SJCRH30 (cell line): ENCODE results near the gene QSOX1. TPM values are rescaled to one million over a fixed set of nuclear protein-coding genes. Genes with fewer than 3 reads are reported as not detected.
A peak's percentile ranks its signal among the peaks of the same experiment; 100 is the strongest.

Experiments used
- DNase-seq, 2 experiments: peaks; one replicate each; pipeline ENCODE4 v3.0.0-alpha.2; 2015 to 2020
- H3K27ac ChIP-seq: fragments of 250-450 bp; sonication (Bioruptor Pico); 2 replicates; pipeline ENCODE4 v1.5.1; 2020; ENCODE audit warnings: mild to moderate bottlenecking, moderate library complexity
- H3K27me3 ChIP-seq: fragments of 250-450 bp; sonication (Bioruptor Pico); 2 replicates; pipeline ENCODE4 v1.5.1; 2020; ENCODE audit warnings: mild to moderate bottlenecking, moderate library complexity
- H3K36me3 ChIP-seq: fragments of 250-450 bp; sonication (Bioruptor Pico); 2 replicates; pipeline ENCODE4 v1.5.1; 2020; ENCODE audit warnings: mild to moderate bottlenecking, moderate library complexity
- H3K4me1 ChIP-seq: fragments of 250-450 bp; sonication (Bioruptor Pico); 2 replicates; pipeline ENCODE4 v1.5.1; 2020; ENCODE audit warnings: mild to moderate bottlenecking, moderate library complexity
- H3K4me3 ChIP-seq: fragments of 250-450 bp; sonication (Bioruptor Pico); 2 replicates; pipeline ENCODE4 v1.5.1; 2020; ENCODE audit warnings: mild to moderate bottlenecking, moderate library complexity
- H3K9me3 ChIP-seq: fragments of 250-450 bp; sonication (Bioruptor Pico); replicated peaks from 2 replicates; pipeline ENCODE4 v1.5.1; 2020; ENCODE audit warnings: mild to moderate bottlenecking, moderate library complexity
- total RNA-seq: library from RNA; depleted of rRNA; stranded (reverse); fragments of >200 nt; shearing (Covaris generic); gene quantifications from 2 replicates; pipeline ENCODE4 v1.2.3, GENCODE V29; 2014

Gene QSOX1
- total RNA-seq, 1 experiment from 2014 or later: 9.8 TPM

DNA sequence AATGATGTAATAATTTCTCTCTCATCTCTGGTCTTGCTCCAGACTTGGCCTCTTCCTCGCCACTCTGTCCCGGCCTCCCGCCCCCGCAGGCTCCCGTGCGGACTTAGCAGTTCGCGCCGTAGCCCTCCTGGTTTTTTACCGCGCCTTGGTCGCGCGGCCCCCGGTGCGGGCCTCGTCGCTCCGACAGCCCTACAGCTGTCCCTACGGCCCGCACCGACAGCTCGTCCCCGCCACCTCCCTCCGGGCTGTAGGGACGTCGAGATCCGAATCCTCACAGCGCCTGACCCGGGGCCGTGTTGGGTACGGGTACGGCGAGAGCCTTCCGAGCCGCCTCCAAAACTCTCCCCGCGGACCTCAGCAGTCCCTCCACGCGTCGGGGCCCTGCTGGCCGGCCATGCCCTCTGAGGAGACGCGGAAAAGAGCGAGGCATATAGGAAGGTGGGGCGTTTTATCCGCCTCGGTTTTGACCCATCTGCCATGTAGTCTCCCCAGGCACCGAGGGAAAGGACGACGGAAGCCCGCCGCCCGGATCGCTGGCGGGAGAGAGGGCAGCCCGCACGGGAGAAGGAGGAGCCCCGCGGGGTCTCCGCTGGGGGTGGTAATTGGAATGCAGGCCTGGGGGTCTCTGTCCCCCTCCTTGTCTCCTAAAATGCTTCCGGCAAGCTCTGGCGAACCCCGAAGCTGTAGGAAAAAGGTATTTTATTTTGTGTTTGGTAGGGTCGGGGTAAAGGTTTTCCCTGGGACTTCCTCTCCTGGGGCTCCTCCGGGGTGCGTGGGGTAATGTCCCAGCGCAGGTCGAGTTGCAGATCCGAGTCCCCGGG is 78.7 kb downstream of the QSOX1 start:
- H3K4me1 ChIP-seq: no peaks in the 10 kb centered on the region

DNA sequence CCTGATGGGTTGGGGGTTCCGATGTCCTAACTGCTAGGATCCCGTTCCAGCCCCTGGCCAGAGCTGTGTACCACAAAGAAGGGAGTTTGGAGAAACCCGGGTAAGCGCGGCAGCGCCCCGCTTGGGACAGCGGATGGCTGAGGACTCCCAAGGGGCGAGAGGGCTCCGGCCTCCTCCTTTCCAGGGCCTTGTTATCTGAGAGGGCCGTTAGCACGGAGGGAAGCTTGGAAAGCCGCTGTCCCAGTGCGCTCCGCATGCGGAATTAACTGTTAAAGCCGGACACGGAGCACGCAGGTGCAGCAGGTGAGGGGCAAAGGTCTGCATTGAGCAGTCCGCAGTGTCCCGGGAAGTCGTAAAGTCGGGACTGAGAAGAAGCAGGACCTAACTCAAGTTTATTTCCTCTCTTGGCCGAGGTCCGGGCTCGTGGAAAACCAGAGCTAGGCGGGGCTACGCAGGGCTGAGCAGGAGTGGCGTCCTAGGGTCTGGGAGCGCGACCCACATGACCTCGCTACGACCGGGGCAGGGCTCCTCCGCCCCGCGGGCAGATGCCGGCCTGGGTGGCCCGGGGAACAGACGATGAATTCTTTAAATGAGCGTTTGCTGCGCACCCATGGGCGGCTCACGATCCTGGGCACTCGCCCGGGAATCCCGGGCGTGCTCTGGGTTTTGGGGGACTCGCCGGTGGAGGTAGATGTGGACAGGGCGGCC is 79.9 kb downstream of the QSOX1 start:
- no peaks in the 10 kb centered on the region for H3K36me3 ChIP-seq
- no peak overlapping the region for H3K27ac ChIP-seq
- no peaks in the 10 kb centered on the region for H3K4me1 ChIP-seq
- no peaks in the 10 kb centered on the region for H3K9me3 ChIP-seq
- H3K27me3 ChIP-seq: no peaks in the 10 kb centered on the region
- H3K4me3 ChIP-seq: no peak overlapping the region
- no peak for DNase-seq

More for the DNA sequence above, 78.7 kb downstream of the QSOX1 start:
- Histone ChIP-seq H3K4me3 (no peak overlapping the region), H3K36me3 (no peaks in the 10 kb centered on the region), H3K9me3 (no peaks in the 10 kb centered on the region), H3K27me3 (peaks cover 4% of the 10 kb centered on the region; the same call in 1 of the 2 replicates), H3K27ac (no peak overlapping the region)
- DNase-seq: no peak

DNA sequence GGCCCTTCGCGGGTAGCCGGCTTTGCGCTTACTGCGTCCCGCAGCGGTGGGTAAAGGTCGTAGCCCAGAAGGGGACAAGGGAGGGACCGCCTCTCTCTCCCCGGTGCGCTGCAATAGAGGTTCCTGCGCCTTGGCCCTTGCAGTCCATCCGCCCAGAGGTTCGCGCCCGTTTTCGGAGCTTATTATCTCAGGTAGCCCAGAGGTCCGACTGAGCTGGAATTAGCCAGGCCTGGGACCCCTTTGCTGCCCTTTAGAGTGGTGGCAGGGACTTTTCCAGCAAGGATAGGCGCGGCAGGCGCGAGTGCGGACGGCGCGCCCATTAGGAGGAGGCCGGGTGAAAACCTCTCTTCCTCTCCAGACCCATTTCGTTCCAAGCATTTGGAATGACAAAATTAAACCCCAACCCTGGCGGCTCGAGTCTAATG is 80.4 kb downstream of the QSOX1 start:
- Histone ChIP-seq H3K27me3 (no peaks in the 10 kb centered on the region), H3K36me3 (no peaks in the 10 kb centered on the region), H3K27ac (no peak overlapping the region), H3K9me3 (no peaks in the 10 kb centered on the region), H3K4me3 (no peak overlapping the region), H3K4me1 (no peaks in the 10 kb centered on the region)
- DNase-seq: no peak

DNA sequence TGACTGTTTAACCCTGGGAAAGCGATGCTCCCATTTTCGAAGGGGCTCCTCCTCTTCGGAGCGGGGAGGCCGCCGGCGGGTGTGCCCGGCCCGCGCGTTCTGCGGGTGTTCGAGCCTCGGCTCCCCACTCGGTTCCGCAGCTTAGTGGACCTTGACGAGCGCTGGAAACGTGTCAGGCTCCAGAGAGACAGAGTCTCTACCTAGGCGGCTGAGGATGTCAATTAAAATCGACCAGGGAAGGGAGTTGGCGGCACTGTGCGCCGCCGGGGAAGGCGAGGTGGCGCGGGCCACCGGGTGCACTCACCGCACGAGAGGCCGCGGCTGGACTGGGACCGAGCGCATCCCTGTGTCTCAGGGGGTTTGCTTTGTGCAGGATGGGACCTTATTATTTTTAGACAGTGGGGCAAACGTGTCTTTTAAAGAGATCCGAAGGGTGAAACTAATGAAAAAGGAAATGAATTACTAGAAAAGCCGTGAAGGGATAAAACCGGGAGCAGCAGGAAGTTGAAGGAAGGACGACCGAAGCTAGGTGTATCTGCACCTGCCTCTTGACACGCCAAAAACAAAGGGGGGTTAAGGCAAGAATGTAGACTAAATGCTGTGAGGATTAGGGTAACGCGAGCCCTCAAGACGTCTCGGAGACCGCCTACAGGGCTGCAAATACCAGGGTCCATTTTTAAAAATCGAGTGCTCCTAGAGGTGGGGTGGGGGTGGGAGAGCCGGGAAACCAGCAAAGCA is 81.0 kb downstream of the QSOX1 start:
- no peak overlapping the region for H3K4me3 ChIP-seq
- no peak overlapping the region for H3K27ac ChIP-seq
- H3K9me3 ChIP-seq: no peaks in the 10 kb centered on the region
- no peaks in the 10 kb centered on the region for H3K27me3 ChIP-seq
- H3K36me3 ChIP-seq: no peaks in the 10 kb centered on the region
- H3K4me1 ChIP-seq: no peaks in the 10 kb centered on the region
- no peak for DNase-seq

DNA sequence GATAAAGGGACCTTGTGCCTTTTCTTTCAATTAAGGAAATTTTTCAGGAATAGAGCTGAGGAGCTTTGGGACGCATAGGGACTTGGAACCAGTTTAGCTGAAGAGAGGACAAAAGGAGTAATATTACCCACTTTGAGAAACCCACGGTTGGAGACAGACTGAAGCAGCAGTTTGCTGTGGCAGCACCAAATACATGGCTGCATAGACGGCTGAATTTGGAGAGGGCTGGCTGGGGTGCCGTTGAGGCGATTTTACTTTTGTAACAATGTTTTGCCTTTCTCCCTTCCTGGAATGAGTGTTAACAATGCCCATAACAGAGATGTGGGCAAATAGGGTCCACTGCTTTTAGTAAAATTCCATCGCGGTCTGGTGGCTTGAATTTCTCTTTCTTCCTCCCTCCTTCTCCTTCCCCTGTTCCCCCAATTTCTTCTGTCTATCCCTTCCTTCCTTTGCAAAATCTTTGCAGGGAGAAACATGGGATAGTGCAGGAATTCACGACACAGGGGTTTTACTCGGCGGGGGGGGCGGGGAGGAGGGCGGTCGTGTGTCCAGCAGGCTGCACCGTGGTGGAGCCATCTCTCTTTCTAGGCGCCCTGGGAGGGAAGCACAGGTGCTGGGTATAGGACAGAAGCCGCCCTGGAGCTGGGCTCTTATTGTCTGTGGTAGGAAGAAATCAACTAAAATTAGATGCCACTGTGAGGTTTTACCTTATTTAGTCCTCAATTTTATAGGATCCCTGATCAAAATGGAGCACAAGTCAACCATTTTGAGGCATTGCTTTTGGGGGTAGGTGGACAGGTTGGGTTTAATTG is 82.2 kb downstream of the QSOX1 start:
- no peaks in the 10 kb centered on the region for H3K27me3 ChIP-seq
- no peak overlapping the region for H3K4me3 ChIP-seq

DNA sequence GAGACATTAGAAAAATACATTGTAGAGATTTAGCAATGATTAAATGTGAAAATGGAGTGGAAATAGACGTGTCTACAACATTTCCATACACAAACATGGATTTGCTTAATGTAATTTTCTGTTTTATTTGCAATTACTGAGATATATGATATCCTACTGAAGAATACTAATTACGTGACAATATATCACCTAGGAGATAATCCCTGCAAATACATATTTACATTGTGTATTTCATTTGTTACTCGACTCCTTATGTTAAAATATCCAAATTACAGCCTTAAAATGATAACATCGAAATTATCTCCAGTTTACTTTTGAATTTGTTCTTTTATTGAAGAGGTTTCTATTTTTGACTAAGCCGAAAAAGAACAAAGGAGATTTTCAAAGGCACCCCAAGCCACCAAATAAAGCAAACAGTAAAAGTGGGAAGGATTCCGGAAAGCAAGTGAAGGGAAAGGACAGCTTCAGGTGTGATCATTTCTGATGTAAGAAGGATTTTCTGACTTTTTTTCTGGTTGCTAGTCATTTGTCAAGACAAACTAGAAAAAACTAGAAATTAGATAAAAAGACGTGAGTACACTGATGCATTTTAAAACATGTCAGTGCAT is 83.3 kb downstream of the QSOX1 start:
- H3K27me3 ChIP-seq: no peaks in the 10 kb centered on the region

More for the DNA sequence above, 82.2 kb downstream of the QSOX1 start:
- H3K36me3 ChIP-seq: no peaks in the 10 kb centered on the region
- no peaks in the 10 kb centered on the region for H3K9me3 ChIP-seq
- no peak for DNase-seq
- no peaks in the 10 kb centered on the region for H3K4me1 ChIP-seq
- H3K27ac ChIP-seq: no peak overlapping the region

DNA sequence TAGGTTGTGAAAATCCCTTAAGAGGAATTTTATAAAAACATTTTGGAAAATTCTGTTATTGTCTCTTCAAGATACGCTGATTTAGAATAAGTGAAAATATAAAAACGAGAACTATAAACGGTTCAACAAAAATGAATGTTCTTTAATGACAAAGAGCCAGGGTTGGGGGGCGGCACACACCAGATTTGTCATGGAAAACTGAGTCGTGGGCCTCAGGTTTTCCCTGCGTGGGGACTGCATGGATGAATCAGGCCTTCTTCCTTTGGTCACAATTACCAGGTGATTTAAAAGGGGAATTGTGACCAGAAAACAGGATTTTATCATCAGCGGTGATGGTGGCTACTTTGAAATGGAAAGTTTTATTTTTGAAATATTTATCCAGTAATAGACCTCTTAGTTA is 84.0 kb downstream of the QSOX1 start:
- Histone ChIP-seq H3K27me3 (no peaks in the 10 kb centered on the region), H3K4me3 (no peak overlapping the region), H3K36me3 (no peaks in the 10 kb centered on the region), H3K4me1 (0 out of 2 replicates have a peak, but pooled peaks cover 4% of the 10 kb centered on the region), H3K27ac (no peak overlapping the region), H3K9me3 (no peaks in the 10 kb centered on the region)
- no peak for DNase-seq

More for the DNA sequence above, 83.3 kb downstream of the QSOX1 start:
- no peak overlapping the region for H3K27ac ChIP-seq
- H3K36me3 ChIP-seq: no peaks in the 10 kb centered on the region
- H3K4me1 ChIP-seq: no peaks in the 10 kb centered on the region
- no peak overlapping the region for H3K4me3 ChIP-seq
- H3K9me3 ChIP-seq: no peaks in the 10 kb centered on the region
- DNase-seq: no peak

DNA sequence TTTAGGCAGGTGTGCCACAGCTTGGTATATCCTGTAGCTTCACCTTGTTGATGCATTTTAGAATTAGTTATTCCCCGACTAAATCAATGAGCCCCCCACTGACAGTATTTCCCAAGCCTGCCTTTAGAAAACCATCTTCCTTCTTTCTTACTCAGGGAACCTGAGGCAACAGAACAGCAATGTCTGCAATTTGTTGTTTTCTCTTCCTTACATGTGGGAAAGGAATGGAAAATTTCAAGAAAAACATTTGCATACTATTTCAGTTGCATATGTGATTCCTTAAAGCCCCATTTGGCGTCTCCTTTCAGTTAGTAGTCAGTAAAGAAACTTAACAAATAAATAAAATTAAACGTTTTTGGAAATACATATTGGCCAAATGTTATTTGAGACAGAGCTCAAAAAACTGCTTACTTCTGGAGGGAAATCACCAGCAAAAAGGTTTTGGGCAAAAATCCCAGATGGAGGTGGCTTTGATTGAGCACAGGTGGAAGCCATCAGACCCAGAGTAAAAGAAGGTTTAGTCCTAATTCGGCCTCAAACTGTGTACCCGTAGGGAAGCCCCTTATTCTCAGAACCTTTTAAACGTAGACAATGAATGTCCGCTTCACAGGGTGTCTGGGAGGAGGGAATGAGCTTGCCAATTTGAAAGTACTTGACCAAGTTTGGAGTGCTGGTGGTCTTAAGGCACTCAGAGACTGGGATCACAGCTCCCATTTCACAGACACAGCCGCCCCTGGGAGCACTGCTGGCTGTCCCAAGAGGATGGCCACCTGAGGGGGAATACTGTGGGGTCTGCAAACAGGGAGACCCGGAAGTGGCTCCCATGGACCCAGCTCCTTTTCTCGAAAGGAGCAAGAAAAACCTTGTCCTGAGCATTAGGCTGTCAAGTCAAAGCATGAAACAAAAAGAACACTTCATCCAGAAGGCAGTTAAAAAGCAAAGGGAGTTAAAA is 84.8 kb downstream of the QSOX1 start:
- no peak for DNase-seq
- H3K36me3 ChIP-seq: no peaks in the 10 kb centered on the region
- no peak overlapping the region for H3K27ac ChIP-seq
- H3K27me3 ChIP-seq: no peaks in the 10 kb centered on the region
- peaks cover 4% of the 10 kb centered on the region; the same call in 1 of the 2 replicates for H3K4me1 ChIP-seq
- H3K9me3 ChIP-seq: no peaks in the 10 kb centered on the region
- no peak overlapping the region for H3K4me3 ChIP-seq

DNA sequence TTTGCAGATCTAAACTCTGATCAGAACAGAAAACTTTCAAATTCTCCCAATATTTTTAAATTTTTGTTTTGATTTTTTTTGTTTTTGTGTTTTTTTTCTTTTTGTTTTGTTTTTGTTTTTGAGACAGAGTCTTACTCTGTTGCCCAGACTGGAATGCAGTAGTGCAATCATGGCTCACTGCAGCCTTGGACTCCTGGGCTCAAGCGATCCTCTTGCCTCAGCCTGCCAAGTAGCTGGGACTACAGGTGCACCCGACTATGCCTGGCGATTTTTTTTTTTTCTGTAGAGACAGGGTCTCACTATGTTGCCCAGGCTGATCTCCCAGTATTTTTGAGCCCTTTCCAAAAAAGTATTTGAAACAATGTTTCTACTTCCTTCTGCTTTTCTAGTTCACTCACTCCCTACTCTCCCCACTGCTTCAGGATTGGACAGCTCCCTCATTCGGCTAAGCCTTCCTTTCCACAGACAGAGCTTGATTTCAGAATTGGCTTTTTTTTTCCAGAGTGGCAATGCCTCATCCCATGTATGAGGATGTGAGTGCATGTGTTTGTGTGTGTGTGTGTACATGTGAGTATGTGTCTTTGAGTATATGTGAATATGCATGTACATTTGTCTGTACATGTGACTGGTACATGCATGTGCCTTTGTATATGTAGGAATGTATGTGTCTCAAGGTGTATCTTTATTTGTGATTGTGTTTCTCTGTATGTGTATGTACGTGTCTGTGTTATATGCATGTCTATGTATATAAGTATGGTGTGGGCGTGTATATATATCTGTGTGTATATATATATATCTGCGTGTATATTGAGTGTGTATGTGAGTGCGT is 87.3 kb downstream of the QSOX1 start:
- Histone ChIP-seq H3K36me3 (no peaks in the 10 kb centered on the region), H3K4me1 (peaks cover 4% of the 10 kb centered on the region; the same call in 1 of the 2 replicates), H3K27me3 (no peaks in the 10 kb centered on the region), H3K27ac (no peak overlapping the region), H3K9me3 (no peaks in the 10 kb centered on the region), H3K4me3 (no peak overlapping the region)
- DNase-seq: peak in 1 of 2 experiments; percentile 24

DNA sequence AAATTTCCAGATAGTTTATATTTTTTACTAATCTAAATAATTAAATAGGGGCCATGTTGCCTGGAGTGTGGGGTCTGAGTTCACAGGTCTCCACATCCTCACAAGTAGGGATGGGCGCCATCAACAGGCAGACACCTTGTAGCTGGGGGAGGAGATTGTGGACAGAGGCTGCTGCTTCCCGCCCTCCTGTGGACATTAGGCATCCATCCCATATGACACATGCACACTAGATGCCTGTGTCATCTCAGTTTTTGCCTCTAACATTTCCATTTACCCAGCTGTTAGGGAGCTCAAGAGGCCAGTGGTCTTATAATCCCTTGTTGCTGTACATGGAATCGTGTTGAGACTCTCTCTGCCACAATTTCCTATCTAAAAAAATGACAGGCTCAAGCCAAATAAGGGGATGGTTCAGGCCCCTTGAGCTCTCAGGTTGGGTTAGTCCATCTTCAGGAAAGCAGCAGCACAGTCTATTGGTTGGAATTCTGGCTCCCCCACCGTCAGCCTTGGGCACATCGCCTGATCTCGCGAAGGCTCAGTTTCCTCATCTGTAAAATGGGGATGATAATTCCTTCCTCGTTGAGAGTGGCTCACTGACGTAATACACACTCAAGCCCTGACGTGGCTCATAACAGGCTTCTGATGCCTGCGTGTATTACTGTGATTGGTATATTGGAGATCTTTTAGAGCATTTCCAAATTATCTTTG is 89.0 kb downstream of the QSOX1 start:
- no peaks in the 10 kb centered on the region for H3K36me3 ChIP-seq
- H3K9me3 ChIP-seq: no peaks in the 10 kb centered on the region
- no peaks in the 10 kb centered on the region for H3K27me3 ChIP-seq
- H3K4me3 ChIP-seq: no peak overlapping the region
- peak; percentile 56 to 75 for DNase-seq
- peaks cover 15% of the 10 kb centered on the region; the same call in 1 of the 2 replicates for H3K4me1 ChIP-seq
- H3K27ac ChIP-seq: no peak overlapping the region

DNA sequence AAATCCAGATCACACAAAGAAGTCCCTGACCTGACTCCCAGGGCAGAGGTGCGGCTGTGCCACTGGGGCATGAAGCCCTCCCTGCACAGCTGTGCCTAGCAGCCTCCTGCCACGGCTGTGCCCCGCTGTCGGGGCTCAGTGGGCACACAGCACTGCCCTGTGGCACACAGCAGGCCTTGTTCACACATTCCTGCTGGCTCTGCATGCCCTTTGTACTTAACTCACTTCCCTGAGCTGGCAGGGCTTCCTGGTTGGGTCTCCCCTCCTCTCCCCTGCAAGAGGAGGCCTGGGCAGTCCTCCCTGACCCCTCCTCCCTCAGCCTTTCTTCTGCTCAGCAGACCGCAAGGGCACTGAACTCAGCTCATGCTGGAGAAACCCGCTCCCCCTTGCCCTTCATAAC is 90.2 kb downstream of the QSOX1 start:
- H3K27me3 ChIP-seq: no peaks in the 10 kb centered on the region
- H3K27ac ChIP-seq: no peak overlapping the region
- no peak overlapping the region for H3K4me3 ChIP-seq
- no peaks in the 10 kb centered on the region for H3K36me3 ChIP-seq
- no peaks in the 10 kb centered on the region for H3K9me3 ChIP-seq
- peaks cover 24% of the 10 kb centered on the region; the same call in 1 of the 2 replicates for H3K4me1 ChIP-seq
- no peak for DNase-seq

DNA sequence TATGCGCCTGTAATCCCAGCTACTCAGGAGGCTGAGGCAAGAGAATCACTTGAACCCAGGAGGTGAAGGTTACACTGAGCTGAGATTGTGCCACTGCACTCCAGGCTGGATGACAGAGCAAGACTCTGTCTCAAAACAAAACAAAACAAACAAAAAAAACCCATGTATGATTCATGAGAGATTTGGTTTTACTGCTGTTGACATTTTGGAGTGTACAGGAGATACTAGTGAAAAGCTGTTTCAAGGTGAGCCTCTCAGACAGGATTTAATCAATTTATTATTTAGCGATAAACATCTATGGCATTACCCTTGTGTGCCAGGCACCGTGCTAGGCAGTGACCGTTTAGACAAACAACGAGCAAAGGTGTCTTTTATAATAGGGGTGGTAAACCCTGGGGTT is 91.9 kb downstream of the QSOX1 start:
- H3K4me3 ChIP-seq: no peak overlapping the region
- peaks cover 31% of the 10 kb centered on the region; the same call in 1 of the 2 replicates for H3K4me1 ChIP-seq

More for the DNA sequence above, 91.9 kb downstream of the QSOX1 start:
- no peak for DNase-seq
- H3K27me3 ChIP-seq: no peaks in the 10 kb centered on the region
- no peaks in the 10 kb centered on the region for H3K9me3 ChIP-seq
- no peak overlapping the region for H3K27ac ChIP-seq
- no peaks in the 10 kb centered on the region for H3K36me3 ChIP-seq
